ACC112 (cell line): ENCODE results near the gene ZWINT.

Experiments used
- H2AFZ ChIP-seq: fragments of 200-600 bp; sonication (generic); one replicate; pipeline ENCODE4 v1.6.0; 2017; ENCODE audit warnings: antibody characterized with exemption, low read length; ENCODE audit not compliant: unreplicated experiment
- H3K27ac ChIP-seq: fragments of 200-600 bp; sonication (generic); 2 replicates; pipeline ENCODE4 v1.5.1; 2014; ENCODE audit warnings: low read depth, mild to moderate bottlenecking, antibody characterized with exemption, low read length, moderate library complexity
- H3K27me3 ChIP-seq: fragments of 200-600 bp; sonication (generic); 2 replicates; pipeline ENCODE4 v1.6.1; 2014; ENCODE audit warnings: mild to moderate bottlenecking, antibody characterized with exemption, low read length, moderate library complexity, mixed read lengths; ENCODE audit not compliant: insufficient read depth
- H3K36me3 ChIP-seq: fragments of 200-600 bp; sonication (generic); 2 replicates; pipeline ENCODE4 v1.6.1; 2016; ENCODE audit warnings: mild to moderate bottlenecking, antibody characterized with exemption, low read length, moderate library complexity, mixed read lengths; ENCODE audit not compliant: insufficient read depth
- H3K4me1 ChIP-seq: fragments of 200-600 bp; sonication (generic); one replicate; pipeline ENCODE4 v1.6.1; 2016; ENCODE audit warnings: low read length, mixed read lengths; ENCODE audit not compliant: insufficient read depth, unreplicated experiment, control insufficient read depth
- H3K4me3 ChIP-seq: fragments of 200-600 bp; sonication (generic); 2 replicates; pipeline ENCODE4 v1.5.1; 2014; ENCODE audit warnings: mild to moderate bottlenecking, low read depth, low read length
- H3K79me2 ChIP-seq: fragments of 200-600 bp; sonication (generic); one replicate; pipeline ENCODE4 v1.6.0; 2016; ENCODE audit warnings: low read length; ENCODE audit not compliant: control insufficient read depth, unreplicated experiment, insufficient read depth

The ZWINT gene

GRCh38 chr10:56341612-56342011, 19.4 kb downstream of the ZWINT start:
- no peaks in the 10 kb centered on the region for H3K4me1 ChIP-seq
- no peak overlapping the region for H2AFZ ChIP-seq
- H3K27me3 ChIP-seq: no peaks in the 10 kb centered on the region
- no peak overlapping the region for H3K27ac ChIP-seq
- no peaks in the 10 kb centered on the region for H3K79me2 ChIP-seq
- H3K4me3 ChIP-seq: no peak overlapping the region
- no peaks in the 10 kb centered on the region for H3K36me3 ChIP-seq

GRCh38 chr10:56329961-56330360, 31.1 kb downstream of the ZWINT start:
- H3K4me3 ChIP-seq: no peak overlapping the region
- H2AFZ ChIP-seq: no peak overlapping the region
- no peaks in the 10 kb centered on the region for H3K4me1 ChIP-seq
- no peak overlapping the region for H3K27ac ChIP-seq
- H3K36me3 ChIP-seq: no peaks in the 10 kb centered on the region
- H3K79me2 ChIP-seq: no peaks in the 10 kb centered on the region
- H3K27me3 ChIP-seq: no peaks in the 10 kb centered on the region

GRCh38 chr10:56327118-56327517, 33.9 kb downstream of the ZWINT start:
- Histone ChIP-seq H2AFZ (no peak overlapping the region), H3K36me3 (no peaks in the 10 kb centered on the region), H3K4me1 (no peaks in the 10 kb centered on the region), H3K27ac (no peak overlapping the region), H3K27me3 (0 out of 2 replicates have a peak, but pooled peaks cover 2% of the 10 kb centered on the region), H3K4me3 (no peak overlapping the region), H3K79me2 (no peaks in the 10 kb centered on the region)

- Histone ChIP-seq H3K27ac (no peak overlapping the region), H3K4me3 (no peak overlapping the region), H3K4me1 (no peaks in the 10 kb centered on the region), H3K27me3 (0 out of 2 replicates have a peak, but pooled peaks cover under 1% of the 10 kb centered on the region), H3K79me2 (no peaks in the 10 kb centered on the region), H3K36me3 (no peaks in the 10 kb centered on the region), H2AFZ (no peak overlapping the region)
Measured at GRCh38 chr10:56319386-56319785, 41.7 kb downstream of the ZWINT start.

GRCh38 chr10:56318816-56319215, 42.2 kb downstream of the ZWINT start:
- no peak overlapping the region for H3K27ac ChIP-seq
- no peaks in the 10 kb centered on the region for H3K27me3 ChIP-seq
- H3K4me3 ChIP-seq: no peak overlapping the region
- H3K79me2 ChIP-seq: no peaks in the 10 kb centered on the region
- H3K4me1 ChIP-seq: no peaks in the 10 kb centered on the region
- no peak overlapping the region for H2AFZ ChIP-seq
- no peaks in the 10 kb centered on the region for H3K36me3 ChIP-seq

- H3K36me3 ChIP-seq: no peaks in the 10 kb centered on the region
- H3K27ac ChIP-seq: no peak overlapping the region
- no peak overlapping the region for H2AFZ ChIP-seq
Measured at GRCh38 chr10:56317603-56318002, 43.5 kb downstream of the ZWINT start.

GRCh38 chr10:56316603-56317002, 44.5 kb downstream of the ZWINT start:
- H3K27me3 ChIP-seq: no peaks in the 10 kb centered on the region
- H3K4me1 ChIP-seq: no peaks in the 10 kb centered on the region
- H3K27ac ChIP-seq: no peak overlapping the region
- H3K4me3 ChIP-seq: no peak overlapping the region
- H3K79me2 ChIP-seq: no peaks in the 10 kb centered on the region
- no peaks in the 10 kb centered on the region for H3K36me3 ChIP-seq
- no peak overlapping the region for H2AFZ ChIP-seq

More at GRCh38 chr10:56317603-56318002, 43.5 kb downstream of the ZWINT start:
- Histone ChIP-seq H3K4me1 (no peaks in the 10 kb centered on the region), H3K79me2 (no peaks in the 10 kb centered on the region), H3K27me3 (no peaks in the 10 kb centered on the region), H3K4me3 (no peak overlapping the region)
